Loucy (cell line): ENCODE results near the gene MTR.

Source experiments
- H2AFZ ChIP-seq: fragments of 200-600 bp; sonication (generic); 2 replicates; pipeline ENCODE4 v1.6.0; 2016; ENCODE audit warnings: antibody characterized with exemption, mild to moderate bottlenecking, low read length, moderate library complexity
- H3F3A ChIP-seq: fragments of 200-600 bp; 2 replicates; pipeline ENCODE4 v1.6.0; 2016; ENCODE audit warnings: antibody characterized with exemption, low read depth, mild to moderate bottlenecking
- H3K27me3 ChIP-seq: fragments of 200-600 bp; sonication (generic); 2 replicates; pipeline ENCODE4 v1.6.1; 2014; ENCODE audit warnings: low read length, mild to moderate bottlenecking; ENCODE audit not compliant: insufficient read depth, poor library complexity, severe bottlenecking
- H3K36me3 ChIP-seq: fragments of 200-600 bp; sonication (generic); 2 replicates; pipeline ENCODE4 v1.6.1; 2016; ENCODE audit warnings: low read length; ENCODE audit not compliant: insufficient read depth
- H3K4me1 ChIP-seq: fragments of 200-600 bp; sonication (generic); 2 replicates; pipeline ENCODE4 v1.5.1; 2014; ENCODE audit warnings: low read length, mild to moderate bottlenecking; ENCODE audit not compliant: insufficient read depth, poor library complexity, severe bottlenecking
- H3K4me2 ChIP-seq: fragments of 200-600 bp; sonication (generic); 2 replicates; pipeline ENCODE4 v1.6.0; 2014; ENCODE audit warnings: antibody characterized with exemption, low read length, low read depth, mild to moderate bottlenecking; ENCODE audit not compliant: poor library complexity, severe bottlenecking
- H3K4me3 ChIP-seq: fragments of 200-600 bp; sonication (generic); 2 replicates; pipeline ENCODE4 v1.5.1; 2014; ENCODE audit warnings: low read length, mild to moderate bottlenecking, mixed read lengths; ENCODE audit not compliant: poor library complexity, severe bottlenecking
- H3K79me2 ChIP-seq: fragments of 200-600 bp; sonication (generic); 2 replicates; pipeline ENCODE4 v1.6.1; 2014; ENCODE audit warnings: low read length; ENCODE audit not compliant: insufficient read depth
- H3K9ac ChIP-seq: fragments of 200-600 bp; sonication (generic); 2 replicates; pipeline ENCODE4 v1.6.0; 2014; ENCODE audit warnings: mild to moderate bottlenecking, low read depth, low read length, moderate library complexity; ENCODE audit not compliant: poor library complexity, severe bottlenecking
- H3K9me2 ChIP-seq: fragments of 200-600 bp; sonication (generic); replicated peaks from 2 replicates; pipeline ENCODE4 v1.6.1; 2016; ENCODE audit warnings: low read depth, low read length, mixed read lengths
- H3K9me3 ChIP-seq: fragments of 200-600 bp; sonication (generic); 2 replicates; pipeline ENCODE4 v1.6.1; 2014; ENCODE audit warnings: mild to moderate bottlenecking, antibody characterized with exemption, low read length, low read depth; ENCODE audit not compliant: insufficient read depth
- H4K20me1 ChIP-seq: fragments of 200-600 bp; sonication (generic); 2 replicates; pipeline ENCODE4 v1.6.0; 2014; ENCODE audit warnings: antibody characterized with exemption, low read length, mild to moderate bottlenecking; ENCODE audit not compliant: insufficient read depth, poor library complexity, severe bottlenecking
- CTCF ChIP-seq: fragments of 200-600 bp; sonication (generic); conservative IDR thresholded peaks from 2 replicates; pipeline ENCODE4 v1.5.1; 2014; ENCODE audit warnings: mild to moderate bottlenecking, antibody characterized with exemption, low read length
- EZH2phosphoT487 ChIP-seq: fragments of 200-600 bp; IDR thresholded peaks from 2 replicates; pipeline ENCODE4 v1.6.1; 2018; ENCODE audit warnings: antibody characterized with exemption, mild to moderate bottlenecking, moderate library complexity, borderline replicate concordance

The MTR gene

DNA sequence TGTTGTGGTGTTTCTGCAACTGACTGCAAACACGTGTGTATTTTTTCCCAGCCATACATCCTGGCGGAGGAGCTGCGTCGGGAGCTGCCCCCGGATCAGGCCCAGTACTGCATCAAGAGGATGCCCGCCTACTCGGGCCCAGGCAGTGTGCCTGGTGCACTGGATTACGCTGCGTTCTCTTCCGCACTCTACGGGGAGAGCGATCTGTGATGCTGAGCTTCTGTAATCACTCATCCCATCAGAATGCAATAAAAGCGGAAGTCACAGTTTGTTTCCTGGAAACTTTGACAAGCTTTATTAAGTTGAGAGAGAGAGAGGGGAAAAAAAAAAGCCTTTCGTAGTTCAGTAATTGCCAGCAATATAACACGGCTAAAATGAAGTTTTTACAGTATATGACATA, 32.7 kb upstream of the MTR start:
- H3K9ac ChIP-seq = no peak overlapping the region
- no peaks in the 10 kb centered on the region for H3K27me3 ChIP-seq
- H3K9me2 ChIP-seq = no peaks in the 10 kb centered on the region
- no peaks in the 10 kb centered on the region for H4K20me1 ChIP-seq
- H3K4me2 ChIP-seq = no peak overlapping the region
- no peaks in the 10 kb centered on the region for H3F3A ChIP-seq
- peaks cover 6% of the 10 kb centered on the region for H3K4me1 ChIP-seq
- no peak for TF ChIP-seq CTCF
- no peak for TF ChIP-seq EZH2phosphoT487
- no peaks in the 10 kb centered on the region for H3K79me2 ChIP-seq
- H3K9me3 ChIP-seq = no peaks in the 10 kb centered on the region
- no peaks in the 10 kb centered on the region for H3K36me3 ChIP-seq
- no peak overlapping the region for H3K4me3 ChIP-seq
- H2AFZ ChIP-seq = no peak overlapping the region

GRCh38 chr1:236765831-236766230, 29.3 kb upstream of the MTR start:
- Histone ChIP-seq H3K27me3 (no peaks in the 10 kb centered on the region), H3K36me3 (no peaks in the 10 kb centered on the region), H3K4me2 (no peak overlapping the region), H3K79me2 (no peaks in the 10 kb centered on the region), H2AFZ (no peak overlapping the region), H4K20me1 (no peaks in the 10 kb centered on the region), H3K9me2 (no peaks in the 10 kb centered on the region), H3F3A (no peaks in the 10 kb centered on the region), H3K4me1 (no peaks in the 10 kb centered on the region), H3K9me3 (no peaks in the 10 kb centered on the region), H3K9ac (no peak overlapping the region), H3K4me3 (no peak overlapping the region)
- TF ChIP-seq EZH2phosphoT487 = no peak
- no peak for TF ChIP-seq CTCF

GRCh38 chr1:236766506-236766905, 28.6 kb upstream of the MTR start:
- no peak for TF ChIP-seq CTCF
- no peak for TF ChIP-seq EZH2phosphoT487
- H3F3A ChIP-seq = no peaks in the 10 kb centered on the region
- H3K9me3 ChIP-seq = no peaks in the 10 kb centered on the region

More at GRCh38 chr1:236766506-236766905, 28.6 kb upstream of the MTR start:
- Histone ChIP-seq H4K20me1 (no peaks in the 10 kb centered on the region), H3K4me3 (no peak overlapping the region), H3K4me2 (no peak overlapping the region), H2AFZ (no peak overlapping the region), H3K27me3 (peaks cover 3% of the 10 kb centered on the region), H3K36me3 (no peaks in the 10 kb centered on the region), H3K9ac (no peak overlapping the region), H3K9me2 (no peaks in the 10 kb centered on the region), H3K4me1 (no peaks in the 10 kb centered on the region), H3K79me2 (no peaks in the 10 kb centered on the region)
